WTC11 (cell line): ENCODE measurements around the gene ZNF716.

ENCODE experiments used
- ESRRA ChIP-seq: sonication (generic); formaldehyde crosslinking; IDR thresholded peaks from 2 replicates; pipeline ENCODE4 v1.8.1; 2022; ENCODE audit warnings: mild to moderate bottlenecking, missing genetic modification reagents, borderline replicate concordance
- IRF2 ChIP-seq: sonication (generic); formaldehyde crosslinking; IDR thresholded peaks from 2 replicates; pipeline ENCODE4 v1.8.0; 2022; ENCODE audit warnings: low read depth, missing genetic modification reagents, borderline replicate concordance
- MXD4 ChIP-seq: fragments of 250-450 bp; sonication (Bioruptor Pico); IDR thresholded peaks from 2 replicates; pipeline ENCODE4 v1.8.0; 2021; ENCODE audit warnings: mild to moderate bottlenecking, moderate library complexity, borderline replicate concordance
- ZNF263 ChIP-seq: sonication (generic); formaldehyde crosslinking; IDR thresholded peaks from 2 replicates; pipeline ENCODE4 v1.8.1; 2022; ENCODE audit warnings: low read depth, mild to moderate bottlenecking, moderate library complexity, missing genetic modification reagents
- TF ChIP-seq, protein P1 (sequence below): fragments of 200-600 bp; IDR thresholded peaks from 2 replicates; pipeline ENCODE4 v1.8.0; 2022; ENCODE audit warnings: antibody characterized with exemption

DNA sequence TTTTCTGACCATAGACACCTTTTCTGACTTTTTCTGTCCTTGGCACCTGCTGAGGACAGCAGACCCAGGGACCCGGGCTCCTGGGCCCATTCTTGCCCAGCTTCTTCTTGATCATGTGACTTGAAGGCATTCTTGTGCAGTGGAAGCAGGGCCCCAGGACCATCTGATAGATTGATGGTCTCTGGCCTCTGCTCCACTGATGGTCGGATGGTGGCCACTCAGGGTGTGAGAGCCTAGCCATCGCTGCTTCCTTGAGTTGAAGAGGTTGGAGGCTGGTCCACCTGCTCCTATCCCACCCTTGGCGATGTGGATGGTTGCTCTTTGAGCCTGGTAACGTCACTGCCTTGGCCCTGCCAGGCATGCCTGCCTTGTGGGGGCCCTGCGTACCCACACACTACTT lies 37.8 kb upstream of the ZNF716 start:
- TF ChIP-seq, protein P1, sequence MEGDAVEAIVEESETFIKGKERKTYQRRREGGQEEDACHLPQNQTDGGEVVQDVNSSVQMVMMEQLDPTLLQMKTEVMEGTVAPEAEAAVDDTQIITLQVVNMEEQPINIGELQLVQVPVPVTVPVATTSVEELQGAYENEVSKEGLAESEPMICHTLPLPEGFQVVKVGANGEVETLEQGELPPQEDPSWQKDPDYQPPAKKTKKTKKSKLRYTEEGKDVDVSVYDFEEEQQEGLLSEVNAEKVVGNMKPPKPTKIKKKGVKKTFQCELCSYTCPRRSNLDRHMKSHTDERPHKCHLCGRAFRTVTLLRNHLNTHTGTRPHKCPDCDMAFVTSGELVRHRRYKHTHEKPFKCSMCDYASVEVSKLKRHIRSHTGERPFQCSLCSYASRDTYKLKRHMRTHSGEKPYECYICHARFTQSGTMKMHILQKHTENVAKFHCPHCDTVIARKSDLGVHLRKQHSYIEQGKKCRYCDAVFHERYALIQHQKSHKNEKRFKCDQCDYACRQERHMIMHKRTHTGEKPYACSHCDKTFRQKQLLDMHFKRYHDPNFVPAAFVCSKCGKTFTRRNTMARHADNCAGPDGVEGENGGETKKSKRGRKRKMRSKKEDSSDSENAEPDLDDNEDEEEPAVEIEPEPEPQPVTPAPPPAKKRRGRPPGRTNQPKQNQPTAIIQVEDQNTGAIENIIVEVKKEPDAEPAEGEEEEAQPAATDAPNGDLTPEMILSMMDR, result no peak
- TF ChIP-seq ZNF263 (CRISPR knock-in tag) (no peak), MXD4 (CRISPR knock-in tag) (no peak), IRF2 (CRISPR knock-in tag) (no peak), ESRRA (CRISPR knock-in tag) (no peak)
